GM12873 (cell line): Measurements from ENCODE around the gene TLE4.

Source experiments
- CTCF ChIP-seq: IDR thresholded peaks from 2 replicates; pipeline ENCODE4 v1.5.1; 2012; ENCODE audit warnings: low read depth, mild to moderate bottlenecking, moderate library complexity, low read length, control low read depth; ENCODE audit not compliant: insufficient read depth; ENCODE audit errors: missing control alignments

TLE4 gene

GRCh38 chr9:79674052-79674777 is 102.5 kb downstream of the TLE4 start:
- no peak for TF ChIP-seq CTCF

- TF ChIP-seq CTCF = no peak
Measured at GRCh38 chr9:79681576-79681975, 109.8 kb downstream of the TLE4 start.

- no peak for TF ChIP-seq CTCF
Measured at GRCh38 chr9:79682076-79682736, 110.4 kb downstream of the TLE4 start.

GRCh38 chr9:79684059-79684458 is 112.3 kb downstream of the TLE4 start:
- TF ChIP-seq CTCF = no peak

- no peak for TF ChIP-seq CTCF
Measured at GRCh38 chr9:79684711-79685575, 113.2 kb downstream of the TLE4 start.

- TF ChIP-seq CTCF = no peak
Measured at GRCh38 chr9:79685577-79685976, 113.8 kb downstream of the TLE4 start.
